A549 treated with AZD9567 at 1 μM for 4 hours (cell line): ENCODE data around the gene NHERF1. TPM values are rescaled to one million over a fixed set of nuclear protein-coding genes. Genes with fewer than 3 reads are reported as not detected.

Source experiments
- total RNA-seq: library from RNA; stranded (reverse); fragments of 200-300 nt; extraction: Qiagen RNA extraction; gene quantifications from 5 replicates; pipeline ENCODE4 v1.2.3, GENCODE V29; 2022; ENCODE audit not compliant: insufficient read depth

The NHERF1 gene
- 46.1 to 57.7 TPM (median 49.1 TPM) in 5 replicates for total RNA-seq

GRCh38 chr17:74748529-74749278, at the start of gene NHERF1:
NHERF1 (plus strand) TSS chr17:74748628; CDS start chr17:74748847, 219 bp downstream.

GRCh38 chr17:74712756-74713155, 35.7 kb upstream of the NHERF1 start, which contains the start of gene CD300LF:
CD300LF (minus strand) TSS chr17:74712923; CDS start chr17:74712866, 57 bp downstream.

GRCh38 chr17:74736513-74737298, 11.7 kb upstream of the NHERF1 start, which contains the start of gene RAB37:
RAB37 (plus strand) TSS chr17:74737256; CDS start chr17:74737273, 17 bp downstream.

GRCh38 chr17:74776044-74776962, 27.9 kb downstream of the NHERF1 start, which contains the start of gene NAT9:
NAT9 (minus strand) TSS chr17:74776345; CDS start chr17:74775698, 647 bp downstream.

Other genes starting within 250 kb of the NHERF1 start
- gene CD300LB, start 217.2 kb upstream of the NHERF1 start, total RNA-seq = 0.05 to 0.12 TPM (median 0.07 TPM) in 4 of 5 replicates, not detected in the other
- gene CD300C, start 202.5 kb upstream of the NHERF1 start, total RNA-seq = 0.13 to 0.19 TPM (median 0.16 TPM) in 4 of 5 replicates, not detected in the other
- 0.39 to 0.70 TPM (median 0.45 TPM) in 4 of 5 replicates, not detected in the other for gene CD300H, start 181.1 kb upstream of the NHERF1 start, total RNA-seq
- gene CD300LD, start 156.3 kb upstream of the NHERF1 start, total RNA-seq = not detected in 5 replicates
- not detected in 5 replicates for gene CD300E, start 124.9 kb upstream of the NHERF1 start, total RNA-seq
- not detected in 5 replicates for gene CD300LF, start 35.7 kb upstream of the NHERF1 start, total RNA-seq
- gene RAB37, start 11.4 kb upstream of the NHERF1 start, total RNA-seq = 0.79 to 1.5 TPM (median 1.1 TPM) in 4 of 5 replicates, not detected in the other
- gene NAT9, start 27.7 kb downstream of the NHERF1 start, total RNA-seq = 53.1 to 62.5 TPM (median 56.5 TPM) in 5 replicates
- gene GRIN2C, start 111.3 kb downstream of the NHERF1 start, total RNA-seq = 0.16 to 0.53 TPM (median 0.23 TPM) in 4 of 5 replicates, not detected in the other
- gene FDXR, start 124.4 kb downstream of the NHERF1 start, total RNA-seq = 49.1 to 79.5 TPM (median 65.5 TPM) in 5 replicates
- 0.03 to 0.15 TPM (median 0.06 TPM) in 3 of 5 replicates, not detected in the others for gene FADS6, start 145.0 kb downstream of the NHERF1 start, total RNA-seq
- 0.06 to 0.09 TPM (median 0.06 TPM) in 4 of 5 replicates, not detected in the other for gene USH1G, start 174.6 kb downstream of the NHERF1 start, total RNA-seq
- gene OTOP2, start 175.6 kb downstream of the NHERF1 start, total RNA-seq = 0.03 to 0.08 TPM (median 0.06 TPM) in 4 of 5 replicates, not detected in the other
- not detected in 5 replicates for gene OTOP3, start 187.3 kb downstream of the NHERF1 start, total RNA-seq
- gene HID1, start 224.1 kb downstream of the NHERF1 start, total RNA-seq = 11.9 to 17.0 TPM (median 12.3 TPM) in 5 replicates
- 68.1 to 71.3 TPM (median 68.8 TPM) in 5 replicates for gene CDR2L, start 239.0 kb downstream of the NHERF1 start, total RNA-seq